ENCODE measurements around the gene ABHD8. TPM values are rescaled to one million over a fixed set of nuclear protein-coding genes. Genes with fewer than 3 reads are reported as not detected.

ABHD8 gene
- total and polyA plus RNA-seq, 2 of the 13 experiments (the other 11 are each of a cell fraction or from before 2014, with no cell fraction given), result 6.3 to 7.2 TPM

DNA sequence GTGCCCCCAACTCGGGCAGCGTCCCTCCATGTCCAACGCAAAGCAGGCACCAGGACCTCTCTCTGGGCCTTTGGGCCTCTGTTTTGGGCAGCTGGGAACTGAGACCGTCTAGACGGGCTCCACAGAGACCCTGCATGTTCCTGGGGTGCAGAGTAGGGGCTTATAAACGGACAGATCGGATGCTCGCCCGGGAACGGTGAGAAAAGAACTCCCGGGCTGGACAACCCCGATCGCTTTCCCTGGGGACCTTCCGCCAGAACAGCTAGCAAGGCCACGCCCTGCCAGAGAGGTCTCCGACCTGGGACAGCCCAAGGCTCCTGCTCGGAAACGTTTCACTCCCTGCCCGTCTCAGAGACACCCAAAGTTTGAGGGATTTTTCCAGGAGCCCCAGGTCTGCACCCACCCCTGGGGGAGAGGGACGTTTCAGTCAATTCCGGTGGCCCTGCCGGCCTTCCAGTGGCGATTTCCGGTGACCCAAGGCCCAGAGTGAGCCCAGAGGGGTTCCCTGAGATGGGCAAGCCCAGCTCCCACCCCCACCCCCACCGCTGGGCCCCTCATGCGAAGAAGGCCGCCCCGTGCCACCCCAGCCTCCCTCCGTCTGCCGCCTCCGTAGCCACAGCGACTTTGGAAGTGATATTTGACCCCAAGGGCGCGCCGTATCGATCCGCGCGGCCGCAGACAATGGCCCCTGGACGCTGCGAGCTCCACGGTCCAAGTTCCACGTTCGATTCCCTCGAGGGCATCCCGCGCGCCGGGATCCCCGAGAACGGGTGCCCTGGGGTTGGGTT lies 59.2 kb downstream of the ABHD8 start (continued):
- no peak for TF ChIP-seq SOX6 (IDR thresholded peaks at IDR 0.05)
- peak; percentile 94 for TF ChIP-seq SOX6 (CRISPR knock-in tag; IDR thresholded peaks at IDR 0.05)
- no peak for TF ChIP-seq ZNF775 (CRISPR knock-in tag; IDR thresholded peaks at IDR 0.05; ENCODE audit: borderline replicate concordance)
- no peak for TF ChIP-seq ZNF451 (CRISPR knock-in tag; IDR thresholded peaks at IDR 0.05)
- no peak for TF ChIP-seq ZNF329 (CRISPR knock-in tag; IDR thresholded peaks at IDR 0.05; ENCODE audit: low read depth)
- no peak for TF ChIP-seq ZNF317 (CRISPR knock-in tag; IDR thresholded peaks at IDR 0.05)
- TF ChIP-seq ZSCAN30 (CRISPR knock-in tag; IDR thresholded peaks at IDR 0.05), result no peak
- TF ChIP-seq ZKSCAN1 (IDR thresholded peaks at IDR 0.05; ENCODE audit: low read length), result no peak
- TF ChIP-seq ZNF24 (IDR thresholded peaks at IDR 0.05), result no peak
- TF ChIP-seq BATF2 (CRISPR knock-in tag; IDR thresholded peaks at IDR 0.05), result 0 out of 2 replicates have a peak, but pooled peaks have one; percentile 59
- TF ChIP-seq, protein P1, sequence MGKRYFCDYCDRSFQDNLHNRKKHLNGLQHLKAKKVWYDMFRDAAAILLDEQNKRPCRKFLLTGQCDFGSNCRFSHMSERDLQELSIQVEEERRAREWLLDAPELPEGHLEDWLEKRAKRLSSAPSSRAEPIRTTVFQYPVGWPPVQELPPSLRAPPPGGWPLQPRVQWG (CRISPR knock-in tag; IDR thresholded peaks at IDR 0.05; ENCODE audit: borderline replicate concordance, low read depth), result no peak
- TF ChIP-seq SAP130 (CRISPR knock-in tag; IDR thresholded peaks at IDR 0.05; ENCODE audit: low read depth), result peak; percentile 86
- TF ChIP-seq NR2F2 (IDR thresholded peaks at IDR 0.05; ENCODE audit: borderline replicate concordance, low read depth), result peak; percentile 94
- TF ChIP-seq KLF15 (CRISPR knock-in tag; IDR thresholded peaks at IDR 0.05; ENCODE audit: borderline replicate concordance), result no peak
- no peak for TF ChIP-seq TAF15 (IDR thresholded peaks at IDR 0.05; ENCODE audit: low read depth, low read length, poor library complexity, severe bottlenecking)
- no peak for TF ChIP-seq LBX2 (CRISPR knock-in tag; IDR thresholded peaks at IDR 0.05; ENCODE audit: borderline replicate concordance)
- TF ChIP-seq RBM39 (IDR thresholded peaks at IDR 0.05; ENCODE audit: low read depth, low read length, poor library complexity, severe bottlenecking), result no peak
- TF ChIP-seq SMAD3 (CRISPR knock-in tag; IDR thresholded peaks at IDR 0.05), result 0 out of 2 replicates have a peak, but pooled peaks have one; percentile 40
- TF ChIP-seq HCFC1 (IDR thresholded peaks at IDR 0.05; ENCODE audit: low read depth, low read length), result no peak
- no peak for TF ChIP-seq ZFYVE20 (CRISPR knock-in tag; IDR thresholded peaks at IDR 0.05; ENCODE audit: borderline replicate concordance, low read depth)
- TF ChIP-seq GTF2F1 (IDR thresholded peaks at IDR 0.05; ENCODE audit: low read length), result no peak
- TF ChIP-seq MYC (CRISPR knock-in tag; IDR thresholded peaks at IDR 0.05; ENCODE audit: borderline replicate concordance), result peak; percentile 85
- TF ChIP-seq KDM2A (CRISPR knock-in tag; IDR thresholded peaks at IDR 0.05; ENCODE audit: borderline replicate concordance, low read depth), result peak; percentile 86
- TF ChIP-seq RARG (CRISPR knock-in tag; IDR thresholded peaks at IDR 0.05; ENCODE audit: low read depth), result no peak
- no peak for TF ChIP-seq POGK (CRISPR knock-in tag; conservative IDR thresholded peaks at IDR 0.05)
- no peak for TF ChIP-seq ZNF3 (CRISPR knock-in tag; IDR thresholded peaks at IDR 0.05)
- TF ChIP-seq SIN3B (IDR thresholded peaks at IDR 0.05; ENCODE audit: low read length), result no peak
- peak; percentile 23; the same call in 1 of the 2 replicates for TF ChIP-seq KLF12 (CRISPR knock-in tag; IDR thresholded peaks at IDR 0.05; ENCODE audit: borderline replicate concordance)
- no peak for TF ChIP-seq NBN (conservative IDR thresholded peaks at IDR 0.05)
- TF ChIP-seq HOXA5 (CRISPR knock-in tag; IDR thresholded peaks at IDR 0.05), result 0 out of 2 replicates have a peak, but pooled peaks have one; percentile 67
